HG03045 (cell line): ENCODE results near the gene NAA25.
"Not testable (repeated sequence)": the region's sequence is repeated elsewhere in the genome, so short reads cannot be mapped to it uniquely, and the experiment has no call there.

ENCODE experiments used
- ATAC-seq: cut with Tn5 transposase; IDR thresholded peaks from one replicate; pipeline ENCODE4 v1.9.1; 2021; ENCODE audit warnings: mild to moderate bottlenecking, moderate library complexity; ENCODE audit not compliant: unreplicated experiment

Gene NAA25

GRCh38 chr12:112117685-112118084 is 9.1 kb upstream of the NAA25 start:
- ATAC-seq, result no peak

GRCh38 chr12:112116232-112117060 is 7.9 kb upstream of the NAA25 start:
- no peak for ATAC-seq

DNA sequence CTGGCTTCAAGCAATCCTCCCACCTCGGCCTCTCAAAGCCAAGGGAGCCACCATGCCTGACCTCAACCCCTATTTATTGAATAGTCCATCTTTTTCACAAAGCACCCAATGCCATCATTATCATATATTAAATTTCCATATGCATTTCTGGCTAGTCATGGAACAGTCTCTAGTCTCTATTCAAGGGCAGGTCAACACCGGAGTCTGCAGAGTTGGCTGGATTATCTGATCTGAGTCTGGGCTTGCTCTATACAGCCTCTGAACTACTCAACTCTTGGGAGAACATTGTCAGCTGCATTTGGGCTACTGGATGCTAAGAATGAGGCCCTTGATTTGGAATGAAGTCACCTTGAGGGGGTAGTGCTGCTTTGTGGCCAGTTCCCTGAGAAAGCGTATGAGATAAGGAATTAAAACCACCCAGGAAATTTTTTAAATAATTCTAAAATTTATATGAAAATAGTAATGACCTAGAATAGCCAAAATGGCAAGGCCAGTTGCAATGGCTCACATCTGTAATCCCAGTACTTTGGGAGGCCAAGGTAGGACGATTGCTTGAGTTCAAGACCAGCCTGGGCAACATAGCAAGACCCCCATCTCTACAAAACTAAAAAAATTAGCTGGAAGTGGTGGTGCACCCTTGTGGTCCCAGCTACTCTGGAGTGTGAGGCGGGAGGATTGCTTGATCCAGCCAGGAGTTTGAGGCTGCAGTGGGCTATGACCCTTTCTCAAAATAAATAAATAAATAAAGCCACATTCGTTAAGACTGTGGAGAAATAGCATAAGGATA is 6.9 kb upstream of the NAA25 start:
- no peak for ATAC-seq

DNA sequence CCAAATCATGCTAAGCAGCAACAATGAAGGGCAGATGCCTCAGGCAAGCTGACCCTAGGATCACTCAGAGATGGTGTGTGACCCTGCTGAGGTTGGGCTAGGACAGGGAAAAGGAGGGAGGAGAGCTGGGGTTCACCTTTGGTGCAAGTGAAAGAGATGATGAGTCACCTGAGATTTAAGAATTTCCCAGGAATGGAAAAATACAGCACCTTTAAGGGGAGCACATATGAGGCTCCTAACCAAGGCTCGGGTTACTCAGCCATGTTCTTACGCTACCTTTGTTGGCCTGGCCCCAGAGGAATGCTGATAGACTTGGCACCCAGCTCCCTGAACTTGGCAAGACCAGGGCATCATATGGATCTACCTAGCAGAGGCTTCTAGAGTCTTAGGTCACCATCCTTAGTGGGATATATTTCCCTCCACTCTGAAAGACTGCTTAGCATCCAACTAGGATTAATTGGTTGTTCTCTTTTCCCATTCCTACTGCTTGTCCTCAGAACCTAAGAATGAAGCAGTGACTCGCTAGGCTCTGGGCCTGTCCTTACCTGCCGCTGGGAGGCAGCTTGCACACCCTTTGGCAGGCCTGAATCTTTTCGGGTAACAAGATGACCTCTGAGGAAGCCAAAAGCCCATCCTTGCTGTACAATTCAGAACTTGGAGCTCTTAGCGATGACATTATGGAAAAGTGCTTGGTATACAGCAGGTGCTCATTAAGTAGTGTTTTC is 4.0 kb upstream of the NAA25 start:
- no peak for ATAC-seq

GRCh38 chr12:112111931-112112330 is 3.3 kb upstream of the NAA25 start:
- no peak for ATAC-seq

GRCh38 chr12:112110787-112111662 is 2.4 kb upstream of the NAA25 start:
- ATAC-seq, result not testable (repeated sequence)

DNA sequence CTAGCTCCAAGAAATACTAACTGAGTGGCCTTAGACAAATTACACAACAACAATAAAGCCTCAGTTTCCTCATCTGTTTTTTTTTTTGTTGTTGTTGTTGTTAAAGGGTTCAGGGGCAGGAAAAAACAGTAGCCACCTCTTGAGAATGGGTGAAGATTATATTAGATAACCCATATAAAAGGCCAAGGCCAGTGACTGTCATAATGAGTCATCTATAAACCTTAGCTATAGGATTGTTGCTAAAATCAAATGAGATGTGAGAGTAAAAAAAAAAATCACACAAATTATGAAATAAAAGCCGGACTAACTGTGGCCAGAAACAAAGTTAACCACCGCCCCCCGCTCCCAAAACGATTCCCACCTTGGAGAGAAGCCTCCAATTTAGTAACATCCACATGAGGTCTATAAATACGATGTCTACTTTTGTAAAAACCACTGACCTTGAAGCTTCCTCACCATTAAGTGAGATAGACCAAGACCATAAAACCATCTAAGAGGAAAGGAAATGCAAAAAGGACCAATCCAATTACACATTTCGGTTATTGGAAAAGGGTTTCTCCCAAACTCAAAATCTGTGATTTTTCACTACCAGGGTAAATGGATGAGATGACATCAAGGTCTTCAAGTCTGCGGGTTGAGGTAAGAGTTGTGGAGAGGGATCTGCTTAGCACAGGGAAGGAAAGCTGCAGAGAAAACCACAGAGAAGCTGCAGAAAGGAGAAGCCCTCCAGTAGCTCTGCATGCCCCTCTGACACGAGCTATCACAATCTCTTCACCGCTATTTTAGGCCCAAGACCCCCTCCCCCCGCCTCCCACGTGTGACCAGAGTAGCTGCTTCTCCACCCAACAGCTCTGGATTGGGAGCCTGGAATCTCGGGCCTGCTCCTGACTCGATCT is 1.0 kb downstream of the NAA25 start:
- peak; percentile 9 for ATAC-seq

GRCh38 chr12:112105891-112106290 is 2.7 kb downstream of the NAA25 start:
- ATAC-seq, result no peak

GRCh38 chr12:112103758-112104503 is 4.7 kb downstream of the NAA25 start:
- ATAC-seq, result no peak

GRCh38 chr12:112102746-112103145 is 5.8 kb downstream of the NAA25 start:
- ATAC-seq, result not testable (repeated sequence)

- no peak for ATAC-seq
Measured at GRCh38 chr12:112102127-112102526, 6.5 kb downstream of the NAA25 start.

DNA sequence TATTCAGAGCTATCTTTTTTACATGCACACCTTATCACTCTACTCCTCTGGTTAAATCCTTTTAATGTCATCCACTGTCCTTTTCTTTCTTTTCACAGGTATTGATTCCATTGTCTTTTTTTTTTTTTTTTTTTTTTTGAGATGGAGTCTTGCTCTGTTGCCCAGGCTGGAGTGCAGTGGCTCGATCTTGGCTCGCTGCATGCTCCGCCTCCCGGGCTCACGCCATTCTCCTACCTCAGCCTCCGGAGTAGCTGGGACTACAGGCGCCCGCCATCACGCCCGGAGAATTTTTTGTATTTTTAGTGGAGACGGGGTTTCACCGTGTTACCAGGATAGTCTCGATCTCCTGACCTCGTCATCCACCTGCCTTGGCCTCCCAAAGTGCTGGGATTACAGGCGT is 8.1 kb downstream of the NAA25 start:
- not testable (repeated sequence) for ATAC-seq

DNA sequence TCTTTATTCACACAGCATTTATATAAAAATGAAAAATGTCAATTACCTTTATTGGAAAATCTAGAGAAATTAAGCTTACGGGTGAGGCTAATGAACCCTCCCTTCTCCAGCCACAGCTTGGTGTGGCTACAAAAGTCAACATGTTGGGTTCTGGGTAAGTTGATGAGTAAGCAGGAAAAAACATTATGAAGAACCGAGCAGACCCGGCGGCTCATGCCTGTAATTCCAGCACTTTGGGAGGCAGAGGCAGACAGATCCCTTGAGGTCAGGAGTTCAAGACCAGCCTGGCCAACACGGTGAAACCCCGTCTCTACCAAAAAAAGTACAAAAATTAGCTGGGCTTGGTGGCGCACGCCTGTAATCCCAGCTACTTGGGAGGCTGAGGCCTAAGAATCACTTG is 10.9 kb downstream of the NAA25 start:
- ATAC-seq, result no peak

GRCh38 chr12:112096667-112097066 is 11.9 kb downstream of the NAA25 start:
- no peak for ATAC-seq

DNA sequence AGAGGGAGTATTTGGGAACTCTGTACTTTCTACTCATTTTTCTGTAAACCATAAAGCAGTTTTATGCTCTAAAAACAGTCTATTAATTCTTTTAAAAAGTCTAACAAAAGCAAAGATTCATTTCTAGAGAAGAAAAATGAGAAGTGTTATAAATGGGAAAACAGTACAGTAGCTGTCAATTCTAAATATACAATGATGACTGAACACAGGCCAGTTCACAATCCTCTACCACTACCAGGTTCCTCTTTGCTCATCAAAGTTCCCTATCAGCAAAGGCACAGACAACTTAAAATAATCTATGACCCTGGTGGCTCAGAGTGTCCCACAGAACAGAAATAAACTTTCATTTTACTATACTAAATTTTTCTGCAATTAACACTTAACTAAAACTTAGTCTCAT is 12.5 kb downstream of the NAA25 start:
- no peak for ATAC-seq

GRCh38 chr12:112091563-112091962 is 17.0 kb downstream of the NAA25 start:
- no peak for ATAC-seq

- ATAC-seq, result no peak
Measured at GRCh38 chr12:112087851-112088250, 20.7 kb downstream of the NAA25 start.

GRCh38 chr12:112087055-112087850 is 21.3 kb downstream of the NAA25 start:
- ATAC-seq, result no peak
